ENCODE results near the gene RFX3. TPM values are rescaled to one million over a fixed set of nuclear protein-coding genes. Genes with fewer than 3 reads are reported as not detected.

RFX3 gene
- total RNA-seq, 1 donor: 1.4 TPM

GRCh38 chr9:3498691-3499090, 27.1 kb downstream of the RFX3 start:
- Histone ChIP-seq H3K9me3 (ENCODE audit: low read depth, low read length) (no peaks in the 10 kb centered on the region), H3K27me3 (ENCODE audit: insufficient read depth, low read length) (no peaks in the 10 kb centered on the region), H3K4me2 (ENCODE audit: insufficient read depth, low read length) (no peak overlapping the region), H3K4me1 (ENCODE audit: insufficient read depth, low read length) (peaks cover 19% of the 10 kb centered on the region), H3K79me2 (ENCODE audit: insufficient read depth, low read length) (no peaks in the 10 kb centered on the region), H4K20me1 (ENCODE audit: insufficient read depth, low read length) (no peaks in the 10 kb centered on the region), H2AFZ (ENCODE audit: low read length) (peak overlapping the region; percentile 0), H3K4me3 (ENCODE audit: insufficient read depth, low read length) (no peak overlapping the region), H3K36me3 (ENCODE audit: insufficient read depth, low read length) (no peaks in the 10 kb centered on the region), H3K27ac (ENCODE audit: low read depth, low read length) (peak overlapping the region; percentile 38)
- no peak for DNase-seq (ENCODE audit: insufficient read length, low spot score, missing footprints)
- no peak for TF ChIP-seq CTCF (IDR thresholded peaks at IDR 0.05; ENCODE audit: extremely low read depth, low read depth, low read length)

DNA sequence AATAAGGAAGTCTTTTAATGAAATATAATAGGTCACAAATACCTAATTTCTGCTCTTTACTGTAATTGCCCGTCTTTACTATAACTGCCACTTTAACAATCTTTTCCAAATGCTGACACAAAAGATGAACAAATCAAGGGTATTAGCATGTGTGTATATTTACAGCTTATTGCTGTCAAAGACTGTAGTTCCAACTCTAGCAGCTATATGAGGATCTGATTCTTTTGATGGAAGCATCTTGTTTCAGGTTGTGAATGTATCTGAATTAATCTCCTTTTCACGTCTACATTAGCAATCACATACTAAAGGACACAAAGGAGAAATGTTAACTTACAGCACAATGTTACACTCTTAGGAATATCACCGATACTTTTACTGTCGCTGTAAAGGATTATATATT, 27.9 kb downstream of the RFX3 start:
- no peak for TF ChIP-seq CTCF (IDR thresholded peaks at IDR 0.05; ENCODE audit: extremely low read depth, low read depth, low read length)
- H3K27me3 ChIP-seq (ENCODE audit: insufficient read depth, low read length): no peaks in the 10 kb centered on the region
- no peaks in the 10 kb centered on the region for H3K36me3 ChIP-seq (ENCODE audit: insufficient read depth, low read length)
- H3K9me3 ChIP-seq (ENCODE audit: low read depth, low read length): no peaks in the 10 kb centered on the region
- H3K4me3 ChIP-seq (ENCODE audit: insufficient read depth, low read length): no peak overlapping the region
- H3K79me2 ChIP-seq (ENCODE audit: insufficient read depth, low read length): no peaks in the 10 kb centered on the region
- no peak for DNase-seq (ENCODE audit: insufficient read length, low spot score, missing footprints)
- no peaks in the 10 kb centered on the region for H4K20me1 ChIP-seq (ENCODE audit: insufficient read depth, low read length)
- H3K4me1 ChIP-seq (ENCODE audit: insufficient read depth, low read length): peaks cover 19% of the 10 kb centered on the region
- peak overlapping the region; percentile 33 for H3K4me2 ChIP-seq (ENCODE audit: insufficient read depth, low read length)
- peak overlapping the region; percentile 80 for H3K27ac ChIP-seq (ENCODE audit: low read depth, low read length)
- H2AFZ ChIP-seq (ENCODE audit: low read length): no peak overlapping the region

- H3K27ac ChIP-seq (ENCODE audit: low read depth, low read length): peak overlapping the region; percentile 80
- H3K27me3 ChIP-seq (ENCODE audit: insufficient read depth, low read length): no peaks in the 10 kb centered on the region
- no peaks in the 10 kb centered on the region for H3K36me3 ChIP-seq (ENCODE audit: insufficient read depth, low read length)
- DNase-seq (ENCODE audit: insufficient read length, low spot score, missing footprints): peak; percentile 60
- H3K9me3 ChIP-seq (ENCODE audit: low read depth, low read length): no peaks in the 10 kb centered on the region
- H2AFZ ChIP-seq (ENCODE audit: low read length): no peak overlapping the region
- H4K20me1 ChIP-seq (ENCODE audit: insufficient read depth, low read length): no peaks in the 10 kb centered on the region
- peaks cover 19% of the 10 kb centered on the region for H3K4me1 ChIP-seq (ENCODE audit: insufficient read depth, low read length)
- no peak for TF ChIP-seq CTCF (IDR thresholded peaks at IDR 0.05; ENCODE audit: extremely low read depth, low read depth, low read length)
- no peaks in the 10 kb centered on the region for H3K79me2 ChIP-seq (ENCODE audit: insufficient read depth, low read length)
- peak overlapping the region; percentile 33 for H3K4me2 ChIP-seq (ENCODE audit: insufficient read depth, low read length)
- H3K4me3 ChIP-seq (ENCODE audit: insufficient read depth, low read length): no peak overlapping the region
These were observed 28.4 kb downstream of the RFX3 start for GRCh38 chr9:3497401-3497800.

- no peak overlapping the region for H3K4me2 ChIP-seq (ENCODE audit: insufficient read depth, low read length)
- H3K4me3 ChIP-seq (ENCODE audit: insufficient read depth, low read length): no peak overlapping the region
- H3K36me3 ChIP-seq (ENCODE audit: insufficient read depth, low read length): no peaks in the 10 kb centered on the region
- H3K79me2 ChIP-seq (ENCODE audit: insufficient read depth, low read length): no peaks in the 10 kb centered on the region
- H3K4me1 ChIP-seq (ENCODE audit: insufficient read depth, low read length): peaks cover 19% of the 10 kb centered on the region
- DNase-seq (ENCODE audit: insufficient read length, low spot score, missing footprints): no peak
- H2AFZ ChIP-seq (ENCODE audit: low read length): no peak overlapping the region
- H3K9me3 ChIP-seq (ENCODE audit: low read depth, low read length): no peaks in the 10 kb centered on the region
- no peaks in the 10 kb centered on the region for H4K20me1 ChIP-seq (ENCODE audit: insufficient read depth, low read length)
- no peak for TF ChIP-seq CTCF (IDR thresholded peaks at IDR 0.05; ENCODE audit: extremely low read depth, low read depth, low read length)
- no peaks in the 10 kb centered on the region for H3K27me3 ChIP-seq (ENCODE audit: insufficient read depth, low read length)
- H3K27ac ChIP-seq (ENCODE audit: low read depth, low read length): no peak overlapping the region
These were observed 29.9 kb downstream of the RFX3 start for GRCh38 chr9:3495855-3496254.

All from osteoblast (primary cell).